Ishikawa (cell line): Measurements from ENCODE around the gene ALKBH5.

ENCODE experiments used
- CEBPB ChIP-seq: IDR thresholded peaks from 2 replicates; pipeline ENCODE4 v1.6.1; 2012
- CREB1 ChIP-seq: IDR thresholded peaks from 2 replicates; pipeline ENCODE4 v1.6.1; 2012; ENCODE audit warnings: low read depth
- EGR1 ChIP-seq: IDR thresholded peaks from 2 replicates; pipeline ENCODE4 v1.6.1; 2012
- EP300 ChIP-seq: IDR thresholded peaks from 2 replicates; pipeline ENCODE4 v1.6.1; 2012; ENCODE audit warnings: borderline replicate concordance
- FOXM1 ChIP-seq: IDR thresholded peaks from 2 replicates; pipeline ENCODE4 v1.6.1; 2012; ENCODE audit warnings: low read depth, borderline replicate concordance
- NFIC ChIP-seq: IDR thresholded peaks from 2 replicates; pipeline ENCODE4 v1.6.1; 2012
- RAD21 ChIP-seq: IDR thresholded peaks from 2 replicates; pipeline ENCODE4 v1.6.1; 2012; ENCODE audit warnings: low read depth
- TAF1 ChIP-seq: IDR thresholded peaks from 2 replicates; pipeline ENCODE4 v1.6.1; 2012; ENCODE audit warnings: low read depth, mild to moderate bottlenecking
- TCF12 ChIP-seq: IDR thresholded peaks from 2 replicates; pipeline ENCODE4 v1.6.1; 2012; ENCODE audit warnings: low read depth
- TEAD4 ChIP-seq: IDR thresholded peaks from 2 replicates; pipeline ENCODE4 v1.6.1; 2012
- YY1 ChIP-seq: IDR thresholded peaks from 2 replicates; pipeline ENCODE4 v1.6.1; 2012; ENCODE audit warnings: low read depth
- ZBTB7A ChIP-seq: IDR thresholded peaks from 2 replicates; pipeline ENCODE4 v1.6.1; 2012; ENCODE audit warnings: low read depth
- TF ChIP-seq, protein P1 (sequence below): IDR thresholded peaks from 2 replicates; pipeline ENCODE4 v1.6.1; 2012
- TF ChIP-seq, protein P2 (sequence below): IDR thresholded peaks from 2 replicates; pipeline ENCODE4 v1.6.1; 2012
- TF ChIP-seq, protein P3 (sequence below): IDR thresholded peaks from 2 replicates; pipeline ENCODE4 v1.6.1; 2012; ENCODE audit warnings: low read depth, mild to moderate bottlenecking

ALKBH5 gene

DNA sequence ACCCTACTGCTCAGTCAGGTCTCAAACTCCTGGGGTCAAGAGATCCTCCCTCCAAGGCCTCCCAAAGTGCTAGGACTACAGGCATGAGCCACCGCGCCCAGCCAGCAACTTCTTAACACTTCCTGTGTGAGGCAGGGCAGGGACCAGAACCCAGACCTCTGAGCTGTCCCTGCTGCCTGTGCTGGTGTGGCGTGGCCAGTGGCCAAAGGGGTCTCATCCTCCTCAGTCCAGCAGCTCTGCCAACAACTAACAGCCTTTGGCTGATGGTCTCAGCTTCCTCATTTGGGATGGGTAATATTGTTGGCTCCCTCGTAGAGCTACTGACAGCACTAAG is 40.4 kb downstream of the ALKBH5 start:
- TF ChIP-seq FOXM1 (no peak), EGR1 (no peak), YY1 (no peak), TAF1 (no peak), CEBPB (no peak), TCF12 (no peak), NFIC (no peak)
- TF ChIP-seq, protein P1, sequence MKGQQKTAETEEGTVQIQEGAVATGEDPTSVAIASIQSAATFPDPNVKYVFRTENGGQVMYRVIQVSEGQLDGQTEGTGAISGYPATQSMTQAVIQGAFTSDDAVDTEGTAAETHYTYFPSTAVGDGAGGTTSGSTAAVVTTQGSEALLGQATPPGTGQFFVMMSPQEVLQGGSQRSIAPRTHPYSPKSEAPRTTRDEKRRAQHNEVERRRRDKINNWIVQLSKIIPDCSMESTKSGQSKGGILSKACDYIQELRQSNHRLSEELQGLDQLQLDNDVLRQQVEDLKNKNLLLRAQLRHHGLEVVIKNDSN, result no peak

DNA sequence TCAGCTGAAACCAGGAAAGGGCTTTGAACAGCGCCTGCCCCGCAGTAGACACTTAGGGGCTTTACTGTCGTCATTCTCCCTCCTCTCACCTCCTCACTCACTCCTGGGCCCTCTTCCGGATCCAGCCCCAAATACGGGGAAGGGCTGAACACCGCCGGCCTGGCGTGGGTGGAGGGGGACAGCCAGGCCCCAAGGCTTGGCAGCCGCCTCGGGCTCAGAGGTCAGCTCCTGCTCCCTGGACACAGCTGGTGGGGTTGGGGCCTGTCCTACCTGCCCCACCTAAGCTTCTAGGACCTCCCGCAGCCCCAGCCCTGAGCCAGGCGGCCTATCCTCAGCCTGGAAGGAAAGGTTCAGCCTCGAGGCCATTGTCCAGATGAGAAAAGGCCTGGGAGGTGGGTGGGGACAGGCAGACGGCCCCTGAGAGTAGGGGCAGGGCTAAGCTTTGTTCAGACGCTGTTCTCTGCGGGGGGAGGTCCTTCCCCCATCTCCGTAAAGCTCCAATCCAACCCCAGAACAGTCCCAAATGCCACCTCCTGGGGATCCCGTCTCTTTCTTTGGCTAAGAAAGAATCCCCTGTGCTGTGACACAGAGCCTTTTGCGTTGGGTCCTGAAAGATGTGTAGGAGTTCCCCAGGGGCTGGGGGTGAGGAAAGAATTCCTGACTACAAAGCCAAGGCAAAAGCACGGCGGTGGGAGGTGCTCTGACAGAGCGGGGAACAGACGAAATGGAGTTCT is 40.9 kb downstream of the ALKBH5 start:
- no peak for TF ChIP-seq TCF12
- TF ChIP-seq RAD21, result no peak
- TF ChIP-seq NFIC, result no peak
- TF ChIP-seq EGR1, result no peak
- TF ChIP-seq, protein P1, result no peak
- TF ChIP-seq EP300, result no peak
- no peak for TF ChIP-seq CREB1
- no peak for TF ChIP-seq YY1
- TF ChIP-seq FOXM1, result no peak
- TF ChIP-seq TAF1, result no peak
- no peak for TF ChIP-seq TEAD4
- TF ChIP-seq, protein P2, sequence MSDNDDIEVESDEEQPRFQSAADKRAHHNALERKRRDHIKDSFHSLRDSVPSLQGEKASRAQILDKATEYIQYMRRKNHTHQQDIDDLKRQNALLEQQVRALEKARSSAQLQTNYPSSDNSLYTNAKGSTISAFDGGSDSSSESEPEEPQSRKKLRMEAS, result no peak
- TF ChIP-seq CEBPB, result no peak
- TF ChIP-seq ZBTB7A, result no peak

DNA sequence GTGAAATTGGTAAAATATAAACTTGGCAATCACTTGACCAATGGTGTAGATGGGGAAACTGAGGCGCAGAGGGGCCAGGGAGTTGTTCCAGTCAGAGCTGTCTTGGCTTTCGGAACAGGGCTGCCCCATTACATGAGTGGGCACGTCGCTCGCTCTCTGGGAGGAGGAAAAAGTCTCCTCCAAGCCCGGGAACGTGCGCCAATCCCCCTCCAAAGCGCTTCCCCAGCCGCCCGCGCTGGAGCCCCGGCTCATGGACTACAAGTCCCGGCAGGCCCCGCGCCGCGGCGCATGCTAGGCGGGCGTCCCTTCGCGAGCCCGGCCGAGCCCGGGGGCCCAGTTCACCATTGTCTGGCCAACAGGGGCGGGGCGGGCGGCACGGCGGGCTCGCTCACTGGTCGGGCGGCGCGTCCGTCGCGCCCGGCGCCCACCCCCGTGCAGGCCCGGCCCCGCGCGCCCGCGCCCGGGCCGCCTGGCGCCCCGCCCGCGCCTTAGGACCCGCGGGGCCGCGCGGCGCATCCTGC is 41.6 kb downstream of the ALKBH5 start, which contains the start of gene LLGL1:
LLGL1 (plus strand) TSS at position 515 of the 521 bp plus-strand sequence. CDS start 48 bp downstream, outside the sequence.
- peak; percentile 32; the same call in 1 of the 2 replicates for TF ChIP-seq CREB1
- TF ChIP-seq NFIC, result peak; percentile 22; the same call in 1 of the 2 replicates
- no peak for TF ChIP-seq EP300
- peak; percentile 25; the same call in 1 of the 2 replicates for TF ChIP-seq TAF1
- no peak for TF ChIP-seq ZBTB7A
- 0 out of 2 replicates have a peak, but pooled peaks have one; percentile 17 for TF ChIP-seq YY1
- TF ChIP-seq, protein P2, result no peak
- TF ChIP-seq, protein P1, result no peak
- 0 out of 2 replicates have a peak, but pooled peaks have one; percentile 21 for TF ChIP-seq TCF12
- no peak for TF ChIP-seq TEAD4
- no peak for TF ChIP-seq RAD21
- TF ChIP-seq EGR1, result no peak
- TF ChIP-seq, protein P3, sequence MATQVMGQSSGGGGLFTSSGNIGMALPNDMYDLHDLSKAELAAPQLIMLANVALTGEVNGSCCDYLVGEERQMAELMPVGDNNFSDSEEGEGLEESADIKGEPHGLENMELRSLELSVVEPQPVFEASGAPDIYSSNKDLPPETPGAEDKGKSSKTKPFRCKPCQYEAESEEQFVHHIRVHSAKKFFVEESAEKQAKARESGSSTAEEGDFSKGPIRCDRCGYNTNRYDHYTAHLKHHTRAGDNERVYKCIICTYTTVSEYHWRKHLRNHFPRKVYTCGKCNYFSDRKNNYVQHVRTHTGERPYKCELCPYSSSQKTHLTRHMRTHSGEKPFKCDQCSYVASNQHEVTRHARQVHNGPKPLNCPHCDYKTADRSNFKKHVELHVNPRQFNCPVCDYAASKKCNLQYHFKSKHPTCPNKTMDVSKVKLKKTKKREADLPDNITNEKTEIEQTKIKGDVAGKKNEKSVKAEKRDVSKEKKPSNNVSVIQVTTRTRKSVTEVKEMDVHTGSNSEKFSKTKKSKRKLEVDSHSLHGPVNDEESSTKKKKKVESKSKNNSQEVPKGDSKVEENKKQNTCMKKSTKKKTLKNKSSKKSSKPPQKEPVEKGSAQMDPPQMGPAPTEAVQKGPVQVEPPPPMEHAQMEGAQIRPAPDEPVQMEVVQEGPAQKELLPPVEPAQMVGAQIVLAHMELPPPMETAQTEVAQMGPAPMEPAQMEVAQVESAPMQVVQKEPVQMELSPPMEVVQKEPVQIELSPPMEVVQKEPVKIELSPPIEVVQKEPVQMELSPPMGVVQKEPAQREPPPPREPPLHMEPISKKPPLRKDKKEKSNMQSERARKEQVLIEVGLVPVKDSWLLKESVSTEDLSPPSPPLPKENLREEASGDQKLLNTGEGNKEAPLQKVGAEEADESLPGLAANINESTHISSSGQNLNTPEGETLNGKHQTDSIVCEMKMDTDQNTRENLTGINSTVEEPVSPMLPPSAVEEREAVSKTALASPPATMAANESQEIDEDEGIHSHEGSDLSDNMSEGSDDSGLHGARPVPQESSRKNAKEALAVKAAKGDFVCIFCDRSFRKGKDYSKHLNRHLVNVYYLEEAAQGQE, result no peak
- no peak for TF ChIP-seq FOXM1
- TF ChIP-seq CEBPB, result no peak

DNA sequence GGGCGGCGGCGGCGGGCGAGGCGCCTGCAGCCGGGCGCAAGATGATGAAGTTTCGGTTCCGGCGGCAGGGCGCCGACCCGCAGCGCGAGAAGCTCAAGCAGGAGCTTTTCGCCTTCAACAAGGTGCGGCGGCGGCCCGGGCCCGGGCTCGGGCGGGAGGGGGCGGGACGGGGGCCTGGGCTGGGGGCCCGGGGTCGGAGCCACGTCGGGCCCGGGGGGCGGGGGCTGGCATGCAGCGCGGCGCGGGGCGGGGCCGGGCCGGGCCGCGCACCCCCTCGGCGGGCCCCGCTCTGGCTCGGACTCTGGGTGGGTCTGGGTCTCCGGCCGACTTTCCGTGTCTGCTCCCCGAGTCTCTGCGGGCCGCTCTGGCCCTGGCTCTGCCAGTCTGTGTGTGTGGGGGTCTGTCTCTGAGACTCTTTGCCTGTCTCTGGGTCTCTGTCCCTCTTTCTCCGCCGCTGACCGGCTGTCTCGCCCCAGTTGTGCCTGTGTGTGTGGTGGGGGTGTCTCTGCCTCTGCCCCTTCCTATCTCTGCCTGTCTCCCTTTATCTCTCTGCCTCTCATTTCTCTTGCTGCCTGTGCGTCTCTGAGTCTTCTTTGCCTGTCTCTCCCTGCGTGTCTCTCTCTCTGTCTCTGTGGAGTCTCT is 42.1 kb downstream of the ALKBH5 start:
- TF ChIP-seq, protein P3, result no peak
- TF ChIP-seq, protein P1, result no peak
- TF ChIP-seq TCF12 (no peak), TAF1 (peak; percentile 35; the same call in 1 of the 2 replicates), CEBPB (no peak)
